GM18861 (cell line): ENCODE measurements around the gene GOLGA8Q.
"Not testable (repeated sequence)": the region's sequence is repeated elsewhere in the genome, so short reads cannot be mapped to it uniquely, and the experiment has no call there.

Experiments used
- ATAC-seq: cut with Tn5 transposase; IDR thresholded peaks from one replicate; pipeline ENCODE4 v1.9.1; 2021; ENCODE audit not compliant: unreplicated experiment

The GOLGA8Q gene

GRCh38 chr15:30551750-30552149, at the start of gene GOLGA8Q:
GOLGA8Q (plus strand) TSS chr15:30552050; CDS start chr15:30552078, 28 bp downstream.
- ATAC-seq, result not testable (repeated sequence)

- not testable (repeated sequence) for ATAC-seq
Measured at GRCh38 chr15:30502904-30503781, 48.7 kb upstream of the GOLGA8Q start.

DNA sequence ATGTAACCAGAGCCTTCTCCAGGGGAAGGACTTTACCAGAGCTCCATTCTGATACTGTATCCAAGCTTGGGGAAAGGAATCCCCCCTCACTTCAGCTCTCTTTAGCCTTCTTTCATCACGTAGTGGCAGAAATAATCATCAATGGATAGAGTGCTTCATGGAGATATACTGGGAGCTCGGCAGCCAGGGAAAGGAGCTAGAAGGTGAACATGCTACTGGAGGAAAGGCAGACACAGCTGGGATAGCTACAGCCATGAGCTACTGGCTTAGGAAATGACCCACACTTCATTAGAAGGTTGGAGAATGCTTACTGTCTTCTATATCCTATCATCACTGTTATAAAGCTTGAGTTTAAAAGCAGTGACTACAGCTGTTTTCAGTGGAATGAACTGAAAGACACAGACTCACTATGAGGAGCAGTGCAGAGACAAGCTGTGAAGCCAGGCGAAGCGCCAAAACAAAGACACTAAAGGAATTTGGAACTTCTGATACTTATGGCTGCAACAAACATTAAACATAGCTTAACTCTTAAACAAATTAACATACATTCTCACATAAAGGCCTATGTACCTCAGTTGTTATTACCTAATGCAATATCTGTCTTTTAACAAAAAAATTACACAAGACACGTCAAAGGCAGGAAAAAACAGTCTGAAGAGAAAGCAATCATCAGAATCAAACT, 47.5 kb upstream of the GOLGA8Q start:
- ATAC-seq, result not testable (repeated sequence)

DNA sequence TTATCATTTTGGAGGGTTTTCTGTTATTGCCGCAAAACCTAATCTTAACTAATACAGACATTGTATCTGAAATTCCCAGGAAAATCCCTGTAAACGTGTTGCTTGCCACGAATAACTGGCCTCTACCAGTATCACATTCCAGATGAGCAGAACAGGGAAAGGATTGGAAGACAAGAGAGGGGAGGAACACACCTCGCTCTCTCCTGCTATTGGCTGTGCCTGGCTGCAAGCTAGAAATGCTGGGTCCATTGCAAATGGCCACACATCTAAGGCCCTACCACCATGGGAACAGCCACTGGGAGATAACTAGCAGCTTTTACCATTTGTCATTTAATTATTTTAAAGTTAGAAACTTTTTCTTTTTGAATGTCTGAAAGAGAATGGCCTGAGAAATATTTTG, 37.3 kb upstream of the GOLGA8Q start:
- not testable (repeated sequence) for ATAC-seq

DNA sequence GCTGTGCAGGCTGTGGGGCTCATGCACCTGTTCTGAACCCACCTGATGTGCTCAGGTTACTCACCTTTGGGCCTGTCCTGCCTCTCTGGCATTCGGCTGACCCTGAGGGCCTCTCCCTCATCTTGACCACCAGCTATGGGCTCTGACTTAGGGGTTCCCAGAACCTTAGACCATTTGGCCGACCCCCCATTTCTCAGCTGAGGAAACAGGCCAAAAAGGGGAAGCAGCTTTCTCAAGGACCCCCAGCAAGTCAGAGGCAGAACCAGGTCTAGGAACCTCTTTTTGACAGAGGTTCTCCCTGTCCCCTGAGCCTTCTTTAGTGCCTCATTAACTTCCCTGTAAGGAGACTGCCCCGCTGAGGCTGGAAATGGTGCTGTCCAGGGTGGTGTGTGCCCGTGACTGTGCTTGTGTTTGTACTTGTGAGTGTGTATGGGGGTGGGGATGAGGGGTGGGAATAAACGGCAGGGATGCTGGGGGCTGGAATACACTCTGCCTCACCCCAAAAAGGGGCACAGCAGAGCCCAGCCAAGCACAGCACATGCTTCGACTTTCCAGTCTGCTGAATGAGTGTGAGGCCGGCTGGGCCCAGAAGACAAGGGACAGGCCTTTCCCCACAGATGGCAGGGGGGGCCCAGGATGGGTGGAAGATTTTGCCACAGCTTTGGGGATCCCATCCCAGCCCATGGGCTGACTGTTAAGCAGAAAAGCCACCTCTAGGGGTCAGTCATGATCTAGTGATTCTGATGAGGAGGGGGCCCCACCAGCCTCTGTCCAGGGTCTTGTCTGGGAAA, 28.2 kb upstream of the GOLGA8Q start:
- not testable (repeated sequence) for ATAC-seq

DNA sequence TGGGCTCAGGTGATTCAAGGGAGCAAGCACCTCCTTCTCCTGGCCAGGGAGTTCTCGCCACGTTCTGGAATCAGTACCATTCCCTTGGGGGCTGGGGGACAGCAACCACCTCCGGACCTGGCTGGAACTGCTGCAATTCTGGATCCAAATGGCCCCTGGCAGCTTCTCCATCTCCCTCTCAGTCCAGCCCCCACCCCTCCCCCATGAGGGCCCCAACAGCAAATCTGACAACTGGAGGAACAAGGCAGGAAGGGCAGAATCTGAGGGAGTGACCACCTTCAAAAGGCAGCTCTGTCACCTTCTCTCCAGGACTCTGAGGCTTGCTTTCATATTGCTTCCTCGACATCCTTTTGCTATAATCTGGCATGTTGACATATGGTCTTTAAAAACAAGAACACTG, 25.9 kb upstream of the GOLGA8Q start:
- ATAC-seq, result not testable (repeated sequence)

DNA sequence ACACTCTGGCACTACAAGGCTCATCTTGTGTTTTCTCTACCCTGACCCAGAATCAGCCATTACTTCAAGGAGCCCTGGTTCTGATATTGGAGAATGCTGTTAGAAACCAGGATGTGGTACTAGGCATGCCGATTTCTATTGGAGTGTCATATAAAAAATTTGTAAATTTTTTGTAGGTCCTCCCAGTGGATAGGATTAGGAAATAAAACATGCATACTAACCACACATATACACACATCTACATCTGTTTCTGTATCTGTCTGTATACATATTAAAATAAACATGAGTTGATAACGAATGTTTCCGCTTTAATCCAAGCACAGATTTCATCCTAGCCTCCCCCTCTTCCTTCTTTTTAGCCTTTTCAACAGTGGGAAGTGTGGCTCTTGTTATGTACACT, 22.8 kb upstream of the GOLGA8Q start:
- not testable (repeated sequence) for ATAC-seq

- ATAC-seq, result not testable (repeated sequence)
Measured at GRCh38 chr15:30566949-30567348, 15.1 kb downstream of the GOLGA8Q start.

DNA sequence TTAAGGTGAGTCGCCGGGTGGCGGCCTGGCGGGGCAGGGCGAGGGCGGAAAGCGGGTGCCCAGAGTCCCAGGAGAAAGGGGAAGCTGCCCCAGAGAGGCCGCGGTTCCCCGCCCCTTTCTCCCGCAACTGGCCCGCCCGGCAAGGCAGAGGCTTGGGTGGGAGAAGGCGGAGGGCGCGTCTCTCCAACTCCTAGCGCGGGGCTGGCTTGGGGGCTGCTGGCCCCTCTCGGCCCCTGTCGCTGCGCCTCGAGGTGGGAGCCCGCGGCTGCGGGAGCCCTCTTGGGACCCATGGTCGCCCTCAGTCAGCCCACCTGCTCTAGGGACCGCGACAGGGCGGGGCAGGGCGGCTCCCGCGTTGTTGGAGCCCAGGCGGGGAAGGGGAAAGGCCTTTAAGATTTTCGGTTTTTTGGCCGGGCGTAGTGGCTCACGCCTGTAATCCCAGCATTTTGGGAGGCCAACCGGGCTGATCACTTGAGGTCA, 21.2 kb downstream of the GOLGA8Q start:
- ATAC-seq, result not testable (repeated sequence)

DNA sequence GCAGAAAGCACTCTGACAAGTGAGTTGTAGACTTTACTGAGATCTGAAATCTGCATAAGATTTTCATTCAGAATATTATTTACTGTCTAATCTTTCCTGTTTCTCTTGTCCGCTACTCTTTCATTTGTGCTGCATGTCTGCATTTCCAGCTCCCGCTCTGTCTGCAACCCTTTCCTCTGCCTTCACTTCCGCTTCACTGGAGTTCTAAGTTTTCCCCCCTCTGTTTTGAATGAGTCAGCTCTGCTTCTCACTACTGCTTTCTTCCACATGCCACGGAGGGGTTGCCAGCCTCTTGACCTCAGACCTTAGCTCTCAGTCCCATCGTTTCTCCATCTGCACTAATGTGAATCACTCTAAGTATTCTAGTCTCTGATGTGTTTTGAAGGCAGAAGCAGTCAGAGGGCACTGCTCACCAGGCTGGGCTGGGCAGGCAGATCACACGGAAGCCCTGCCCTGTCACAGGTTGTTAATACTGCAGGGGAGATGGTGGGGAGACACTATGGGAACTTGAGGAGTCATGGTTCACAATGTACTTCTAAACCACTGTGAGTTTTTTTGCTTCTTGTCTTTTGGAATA, 27.6 kb downstream of the GOLGA8Q start:
- ATAC-seq, result not testable (repeated sequence)

- ATAC-seq, result not testable (repeated sequence)
Measured at GRCh38 chr15:30580716-30581115, 28.9 kb downstream of the GOLGA8Q start.

DNA sequence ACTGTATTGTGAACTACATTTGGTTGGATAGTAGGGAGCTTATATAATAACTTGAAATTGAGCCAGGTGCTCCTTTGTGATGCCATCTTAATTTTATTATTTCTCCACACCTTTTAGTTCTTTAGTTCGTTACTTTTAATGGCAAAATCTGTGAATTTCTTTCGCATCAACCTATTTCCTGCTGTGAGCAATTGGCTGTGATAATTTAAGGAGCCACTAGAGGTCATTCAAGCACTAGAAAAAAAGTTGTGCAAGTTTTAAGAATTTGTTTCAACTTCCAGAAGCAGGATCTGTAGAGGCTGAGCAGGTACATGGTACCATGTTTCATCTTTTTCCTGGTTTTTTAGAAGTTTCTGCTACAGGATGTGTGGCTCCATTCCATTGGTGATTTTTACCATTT, 47.1 kb downstream of the GOLGA8Q start:
- not testable (repeated sequence) for ATAC-seq

GRCh38 chr15:30603796-30604195, 51.9 kb downstream of the GOLGA8Q start, which contains the start of gene GOLGA8H:
GOLGA8H (plus strand) TSS chr15:30604028; CDS start chr15:30604126, 98 bp downstream.
- ATAC-seq, result not testable (repeated sequence)
